Stimulated activated CD8-positive, alpha-beta memory T cell treated with anti-CD3 and anti-CD28 coated beads, Interleukin-4, amount 100 ng/mL, for 48 hours (primary cell): ENCODE data around the gene SLK.

Source experiments
- DNase-seq: peaks from one replicate; pipeline ENCODE4 v3.0.0-alpha.2; 2020

Gene SLK

DNA sequence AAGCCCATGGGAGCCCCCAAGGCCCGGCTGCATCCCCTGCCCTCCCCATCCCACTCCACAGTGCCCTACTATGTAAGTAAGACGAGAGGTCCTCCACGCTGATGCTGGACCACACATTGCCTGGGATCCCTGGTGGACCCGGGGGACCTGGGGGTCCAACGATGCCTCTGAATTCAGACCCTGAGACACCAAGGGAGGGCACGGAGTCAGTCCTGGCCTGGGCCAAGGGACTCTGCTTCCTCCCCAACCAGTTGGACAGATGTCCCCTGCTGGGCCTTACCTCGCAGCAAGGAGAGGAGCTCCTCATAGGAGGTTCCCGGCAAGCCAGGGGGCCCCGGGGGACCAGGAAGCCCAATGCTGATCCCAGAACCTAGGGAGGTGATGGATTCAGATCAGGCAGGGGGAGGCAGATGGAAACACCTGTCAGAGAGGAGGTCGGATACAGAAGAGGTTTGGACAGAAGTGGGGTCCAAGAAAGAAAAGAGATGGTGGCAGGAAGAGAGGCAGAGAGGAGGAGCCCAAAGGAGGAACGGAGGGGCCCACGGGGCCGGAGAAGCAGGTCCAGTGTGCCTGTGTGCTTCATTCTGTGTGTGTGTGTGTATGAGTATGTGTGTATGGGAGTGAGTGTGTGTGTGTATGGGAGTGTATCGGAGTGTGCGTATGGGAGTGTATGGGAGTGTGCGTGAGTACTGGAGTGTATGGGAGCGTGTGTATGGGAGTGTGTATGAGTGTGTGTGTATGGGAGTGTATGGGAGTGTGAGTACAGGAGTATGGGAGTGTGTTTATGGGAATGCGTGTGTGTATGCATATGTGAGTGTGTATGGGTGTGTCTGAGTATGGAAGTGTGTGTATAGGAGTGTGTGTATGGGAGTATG is 68.5 kb downstream of the SLK start:
- DNase-seq: no peak

GRCh38 chr10:104036069-104036384 is 69.1 kb downstream of the SLK start:
- no peak for DNase-seq

GRCh38 chr10:104036518-104037260 is 69.7 kb downstream of the SLK start:
- no peak for DNase-seq

DNA sequence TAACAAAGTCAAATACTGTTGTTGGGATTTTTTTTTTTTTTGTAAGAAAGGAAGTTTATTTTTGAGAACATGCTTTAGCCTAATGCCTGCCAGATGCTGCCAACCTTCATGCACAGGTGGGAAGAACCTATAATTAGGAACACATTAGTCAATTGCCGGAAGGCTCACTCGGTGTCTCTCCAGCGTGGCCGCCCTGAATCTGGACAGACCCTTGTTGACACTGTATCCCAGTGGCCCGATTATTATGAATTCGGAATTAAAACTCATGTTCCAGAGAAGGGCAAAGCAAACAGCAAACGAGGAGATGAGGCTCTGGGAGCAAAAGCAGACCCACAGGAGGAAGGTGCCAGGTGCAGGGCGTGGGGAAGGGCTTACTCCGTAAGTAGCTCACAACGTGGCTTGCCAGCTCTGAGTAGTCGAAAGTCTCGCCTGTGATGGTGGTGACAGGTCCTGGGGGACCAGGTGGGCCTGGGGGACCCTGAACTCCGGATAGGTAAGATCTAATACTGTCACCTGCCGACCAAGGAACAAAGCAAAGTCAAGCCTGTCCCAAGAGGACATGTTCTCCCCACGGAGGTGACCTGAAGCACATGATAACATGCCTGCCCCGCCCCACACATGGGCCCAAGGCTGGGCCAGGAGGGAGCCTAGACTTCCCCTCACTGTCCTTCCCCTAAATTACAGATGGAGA is 70.5 kb downstream of the SLK start:
- DNase-seq: no peak

DNA sequence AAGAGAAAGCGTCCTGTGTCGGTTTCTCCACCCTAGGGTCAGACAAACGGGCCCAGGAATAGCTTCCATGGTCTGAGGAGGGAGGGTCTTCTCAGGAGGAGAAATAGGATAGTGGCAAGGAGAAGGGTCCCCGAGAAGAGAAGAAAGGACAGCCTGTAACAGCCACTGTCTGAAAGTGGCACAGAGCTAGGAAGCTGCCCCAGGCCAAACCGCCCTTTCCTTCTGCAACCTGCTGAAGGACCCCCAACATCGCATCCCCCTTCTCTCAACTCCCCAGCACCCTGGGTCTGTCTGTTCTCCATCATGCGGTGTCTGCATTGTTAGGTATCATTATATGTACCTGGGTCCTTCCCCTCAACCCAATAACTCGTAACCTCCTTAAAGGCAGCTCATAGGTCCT is 71.6 kb downstream of the SLK start:
- DNase-seq: no peak

GRCh38 chr10:104038958-104039752 is 72.2 kb downstream of the SLK start:
- DNase-seq: no peak

DNA sequence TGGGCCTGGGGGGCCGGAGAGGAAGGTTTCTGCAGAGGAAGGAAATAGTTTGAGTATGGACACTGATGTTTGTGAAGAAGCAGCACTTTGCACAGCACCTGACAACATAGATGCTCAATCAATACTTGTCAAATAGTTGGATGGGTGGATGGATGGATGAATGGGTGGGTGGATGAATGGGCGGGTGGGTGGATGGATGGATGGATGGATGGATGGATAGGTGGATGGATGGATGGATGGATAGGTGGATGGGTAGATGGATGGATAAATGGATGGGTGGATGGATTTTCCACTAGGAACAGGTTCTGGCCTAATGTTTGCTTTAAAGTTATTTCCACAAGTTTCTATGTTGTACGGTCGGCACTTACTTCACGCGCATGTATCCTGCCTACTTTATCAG is 73.4 kb downstream of the SLK start:
- no peak for DNase-seq

- no peak for DNase-seq
Measured at GRCh38 chr10:104040862-104041789, 74.2 kb downstream of the SLK start.

GRCh38 chr10:104041891-104042535 is 75.1 kb downstream of the SLK start:
- no peak for DNase-seq

GRCh38 chr10:104043185-104043830 is 76.4 kb downstream of the SLK start:
- DNase-seq: no peak

DNA sequence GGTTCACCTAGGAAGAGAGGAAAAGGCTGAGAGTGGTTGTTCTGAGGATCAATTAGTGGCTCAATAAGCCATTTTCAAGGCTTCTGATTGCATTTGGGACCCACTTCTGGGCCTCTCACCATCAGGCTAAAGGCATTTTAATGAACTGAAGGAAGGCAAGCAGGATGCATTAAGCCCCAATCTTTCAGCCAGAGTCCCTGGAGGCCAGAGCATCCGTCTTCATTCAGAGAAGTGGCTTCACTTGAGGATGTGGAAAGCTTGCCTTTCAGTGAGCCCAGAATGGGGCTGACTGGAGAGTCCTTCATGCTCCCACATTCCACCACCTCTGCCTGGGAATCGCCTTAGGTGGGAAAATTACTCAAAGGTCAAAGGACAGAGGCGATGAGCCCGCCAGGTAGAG is 76.9 kb downstream of the SLK start:
- DNase-seq: no peak

- DNase-seq: no peak
Measured at GRCh38 chr10:104045151-104046089, 78.5 kb downstream of the SLK start.

DNA sequence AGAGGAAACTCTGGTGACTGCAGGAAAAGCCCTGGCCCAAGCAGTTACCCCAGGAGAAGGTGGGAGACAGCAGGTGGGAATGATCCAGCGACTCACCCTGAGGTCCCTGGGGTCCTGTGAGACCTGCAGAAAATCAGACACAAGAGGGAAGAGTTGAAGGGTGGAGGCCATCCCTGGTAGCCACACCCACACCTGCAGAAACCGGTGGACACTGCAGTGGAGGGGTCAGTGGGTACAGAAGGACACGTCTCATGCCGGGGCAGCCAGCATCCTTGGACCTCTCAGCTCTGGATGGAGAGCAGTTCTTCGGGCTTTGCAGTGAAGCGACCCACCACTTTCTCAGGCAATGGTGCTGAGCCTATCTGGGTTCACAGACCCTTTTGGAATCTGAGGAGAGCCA is 79.7 kb downstream of the SLK start:
- DNase-seq: no peak

- DNase-seq: no peak
Measured at GRCh38 chr10:104049504-104050250, 82.7 kb downstream of the SLK start.

DNA sequence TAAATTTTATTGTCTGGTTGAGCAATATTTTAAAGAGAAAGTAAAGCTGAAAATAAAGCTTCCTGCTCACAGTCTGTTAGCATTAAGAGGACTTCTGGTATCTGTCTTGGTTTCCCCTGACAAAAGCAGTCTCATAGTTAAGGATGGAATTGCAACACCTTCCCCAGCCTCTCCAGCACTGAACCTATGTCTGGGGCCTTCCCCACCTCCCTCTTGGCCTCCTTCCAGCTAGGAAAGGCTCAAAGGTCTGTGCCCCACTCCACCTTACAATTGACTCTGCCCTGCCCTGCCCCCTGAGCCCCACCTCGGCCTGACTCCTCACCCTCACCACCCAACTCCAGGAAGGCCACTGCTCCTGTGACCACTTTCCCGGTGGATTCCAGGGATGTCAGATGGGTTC is 85.5 kb downstream of the SLK start:
- DNase-seq: no peak

DNA sequence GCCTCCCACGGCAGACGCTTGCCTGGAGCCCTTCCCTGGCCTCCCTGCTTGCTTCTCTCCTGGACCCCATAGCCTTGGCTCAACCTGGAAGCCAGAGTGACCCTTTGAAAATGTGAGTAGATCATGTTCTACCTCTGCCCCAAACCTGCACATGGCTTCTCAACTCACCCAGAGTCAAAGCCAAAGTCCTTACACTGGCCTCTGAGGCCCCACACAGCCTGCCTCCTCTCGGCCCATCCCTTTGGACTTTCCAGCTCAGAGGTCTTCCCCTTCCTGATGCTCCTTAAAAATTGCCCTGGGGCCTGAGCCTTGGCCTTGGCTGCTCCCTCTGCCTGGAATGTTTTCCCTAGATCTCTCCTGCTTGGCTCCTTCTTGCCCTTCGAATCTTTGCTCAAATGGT is 86.3 kb downstream of the SLK start:
- DNase-seq: no peak

GRCh38 chr10:104054430-104054829 is 87.5 kb downstream of the SLK start:
- no peak for DNase-seq

DNA sequence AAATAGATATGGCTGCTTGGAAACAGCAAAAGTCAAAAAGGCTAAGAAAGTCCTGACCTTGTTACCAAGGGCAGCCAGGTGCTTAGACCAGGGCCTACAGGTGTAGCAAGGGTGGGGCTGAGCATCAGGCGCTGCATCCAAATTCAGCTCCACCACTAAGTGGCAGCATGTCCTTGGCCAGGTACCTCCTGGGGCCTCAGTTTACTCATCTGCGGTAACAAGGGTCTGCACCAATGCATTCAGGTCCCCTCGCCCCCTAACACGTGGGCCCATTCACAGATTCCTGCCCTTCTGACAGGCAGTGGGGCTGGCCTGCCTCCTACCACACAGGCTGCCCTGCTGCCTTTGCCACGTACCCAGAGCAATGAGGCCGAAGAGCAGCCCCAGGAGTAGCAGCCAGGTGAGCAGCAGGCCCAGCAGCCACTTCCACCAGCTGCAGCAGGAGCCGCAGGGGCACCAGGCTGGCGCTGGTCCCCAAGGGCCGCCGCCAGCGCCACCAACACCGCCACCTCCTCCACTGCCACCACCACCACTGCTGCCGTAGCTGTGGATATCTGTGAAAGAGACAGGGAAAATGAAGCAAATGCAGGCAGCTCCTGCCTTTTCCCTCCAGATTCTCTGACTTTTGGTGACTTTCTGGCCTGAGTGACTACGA is 89.8 kb downstream of the SLK start:
- DNase-seq: no peak
